Measurements from ENCODE around the gene FSTL4. TPM values are rescaled to one million over a fixed set of nuclear protein-coding genes. Genes with fewer than 3 reads are reported as not detected.

Gene FSTL4
- total and polyA plus RNA-seq, 12 donors = 0.48 to 5.2 (median 2.3) TPM

DNA sequence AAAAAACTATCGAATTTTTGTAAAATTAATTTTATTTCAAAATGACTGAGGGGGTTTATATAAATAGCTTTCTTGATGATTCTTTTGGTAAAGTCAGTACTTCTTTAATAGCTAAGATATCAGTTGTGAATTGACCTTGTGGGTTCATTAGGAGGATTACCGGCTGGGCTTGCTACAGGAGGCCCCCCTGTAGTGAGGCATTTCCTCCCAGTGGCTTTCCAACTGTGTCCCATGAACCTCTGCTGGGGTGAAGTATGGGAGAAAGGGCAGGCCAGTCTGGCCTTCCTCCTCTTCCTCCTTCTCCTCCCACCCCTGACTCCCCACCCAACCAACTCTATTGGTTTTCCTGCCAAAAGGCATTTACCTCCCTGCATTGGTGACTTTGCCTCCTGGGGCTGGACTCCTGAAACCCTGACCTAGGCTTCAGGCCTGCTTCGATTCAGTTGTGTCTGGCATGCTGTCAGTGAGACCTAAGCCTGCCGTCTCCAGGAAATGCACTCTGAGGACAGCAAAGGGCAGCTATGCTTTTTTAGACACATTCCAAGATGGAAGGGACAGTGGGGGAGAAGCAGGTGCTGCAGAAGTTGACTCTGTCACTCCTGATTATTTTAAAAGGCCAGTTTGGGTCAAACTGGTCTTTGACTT is 415.8 kb downstream of the FSTL4 start:
- TF ChIP-seq, protein P1, sequence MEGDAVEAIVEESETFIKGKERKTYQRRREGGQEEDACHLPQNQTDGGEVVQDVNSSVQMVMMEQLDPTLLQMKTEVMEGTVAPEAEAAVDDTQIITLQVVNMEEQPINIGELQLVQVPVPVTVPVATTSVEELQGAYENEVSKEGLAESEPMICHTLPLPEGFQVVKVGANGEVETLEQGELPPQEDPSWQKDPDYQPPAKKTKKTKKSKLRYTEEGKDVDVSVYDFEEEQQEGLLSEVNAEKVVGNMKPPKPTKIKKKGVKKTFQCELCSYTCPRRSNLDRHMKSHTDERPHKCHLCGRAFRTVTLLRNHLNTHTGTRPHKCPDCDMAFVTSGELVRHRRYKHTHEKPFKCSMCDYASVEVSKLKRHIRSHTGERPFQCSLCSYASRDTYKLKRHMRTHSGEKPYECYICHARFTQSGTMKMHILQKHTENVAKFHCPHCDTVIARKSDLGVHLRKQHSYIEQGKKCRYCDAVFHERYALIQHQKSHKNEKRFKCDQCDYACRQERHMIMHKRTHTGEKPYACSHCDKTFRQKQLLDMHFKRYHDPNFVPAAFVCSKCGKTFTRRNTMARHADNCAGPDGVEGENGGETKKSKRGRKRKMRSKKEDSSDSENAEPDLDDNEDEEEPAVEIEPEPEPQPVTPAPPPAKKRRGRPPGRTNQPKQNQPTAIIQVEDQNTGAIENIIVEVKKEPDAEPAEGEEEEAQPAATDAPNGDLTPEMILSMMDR (IDR thresholded peaks at IDR 0.05) = no peak
- no peak for TF ChIP-seq POLR2A (IDR thresholded peaks at IDR 0.05)
- Histone ChIP-seq H3K9me3 (replicated peaks in 1 of 3) (no peaks in the 10 kb centered on the region), H3K4me1 (replicated peaks in 1 of 2) (no peaks in the 10 kb centered on the region), H3K4me3 (no peak overlapping the region), H3K27ac (no peak overlapping the region), H3K36me3 (replicated peaks in 1 of 2) (no peaks in the 10 kb centered on the region), H3K27me3 (peaks cover 13% of the 10 kb centered on the region)
- WGBS, 4 donors = 58 to 64% (median 60%) methylated on average over 4 of the region's 4 CpGs
- no peak for DNase-seq
- intact Hi-C loops (cut with DNase I) = no loop called here

DNA sequence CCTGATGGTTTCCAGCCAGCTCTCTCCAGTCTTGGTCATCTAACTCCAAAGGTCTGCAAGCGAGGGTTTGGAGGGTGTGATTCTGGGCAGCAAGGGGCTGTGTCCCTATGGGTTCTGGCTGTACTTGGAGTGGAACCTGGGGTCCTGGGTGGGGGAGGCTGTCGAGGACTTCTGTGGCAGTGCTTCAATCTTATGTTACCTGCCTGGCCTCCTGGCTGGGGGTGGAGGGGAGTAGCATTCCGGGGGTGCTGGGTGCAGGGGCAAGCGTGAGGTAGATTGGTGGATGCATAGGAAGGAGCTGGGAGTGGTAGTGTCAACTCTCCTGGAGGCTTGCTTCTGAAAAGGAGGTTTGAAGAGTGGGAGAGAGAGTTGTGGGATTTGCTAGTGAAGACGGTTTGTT is 417.1 kb downstream of the FSTL4 start:
- Histone ChIP-seq H3K36me3 (replicated peaks in 1 of 2) (no peaks in the 10 kb centered on the region), H3K27me3 (peaks cover 15% of the 10 kb centered on the region), H3K4me3 (no peak overlapping the region), H3K9me3 (replicated peaks in 1 of 3) (no peaks in the 10 kb centered on the region), H3K27ac (no peak overlapping the region), H3K4me1 (replicated peaks in 1 of 2) (no peaks in the 10 kb centered on the region)
- intact Hi-C loops (cut with DNase I) = no loop called here
- WGBS, 4 donors = 74 to 88% (median 80%) methylated on average over 5 of the region's 5 CpGs
- TF ChIP-seq, protein P1 (IDR thresholded peaks at IDR 0.05) = no peak
- no peak for TF ChIP-seq POLR2A (IDR thresholded peaks at IDR 0.05)
- DNase-seq = no peak

DNA sequence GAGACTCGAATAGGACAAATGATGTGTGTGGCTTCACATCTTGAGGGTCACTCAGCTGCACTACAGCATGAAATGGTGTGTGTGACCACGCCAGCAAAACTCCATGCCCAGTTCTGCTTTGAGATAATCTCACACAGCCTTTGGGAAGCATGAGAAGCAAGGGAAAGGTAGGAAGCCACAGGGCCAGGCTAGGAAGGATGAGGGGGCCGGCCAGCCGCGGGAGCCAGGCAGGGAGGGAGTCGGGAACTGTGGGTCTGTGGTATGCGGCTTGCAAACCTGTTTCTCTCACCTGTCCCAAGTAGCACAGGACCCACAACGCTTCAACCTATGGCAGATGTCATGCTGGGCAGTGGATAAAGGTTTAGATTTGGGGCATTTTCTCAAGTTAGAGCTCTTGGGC is 418.5 kb downstream of the FSTL4 start:
- no peak overlapping the region for H3K4me3 ChIP-seq
- peaks cover 15% of the 10 kb centered on the region for H3K27me3 ChIP-seq
- no peak overlapping the region for H3K27ac ChIP-seq
- WGBS, 4 donors = 70 to 84% (median 78%) methylated on average over 7 to 8 of the region's 8 CpGs
- intact Hi-C loops (cut with DNase I) = no loop called here
- H3K9me3 ChIP-seq (replicated peaks in 1 of 3) = no peaks in the 10 kb centered on the region
- no peak for TF ChIP-seq POLR2A (IDR thresholded peaks at IDR 0.05)
- TF ChIP-seq, protein P1 (IDR thresholded peaks at IDR 0.05) = no peak
- H3K36me3 ChIP-seq (replicated peaks in 1 of 2) = no peaks in the 10 kb centered on the region
- no peaks in the 10 kb centered on the region for H3K4me1 ChIP-seq (replicated peaks in 1 of 2)
- no peak for DNase-seq

DNA sequence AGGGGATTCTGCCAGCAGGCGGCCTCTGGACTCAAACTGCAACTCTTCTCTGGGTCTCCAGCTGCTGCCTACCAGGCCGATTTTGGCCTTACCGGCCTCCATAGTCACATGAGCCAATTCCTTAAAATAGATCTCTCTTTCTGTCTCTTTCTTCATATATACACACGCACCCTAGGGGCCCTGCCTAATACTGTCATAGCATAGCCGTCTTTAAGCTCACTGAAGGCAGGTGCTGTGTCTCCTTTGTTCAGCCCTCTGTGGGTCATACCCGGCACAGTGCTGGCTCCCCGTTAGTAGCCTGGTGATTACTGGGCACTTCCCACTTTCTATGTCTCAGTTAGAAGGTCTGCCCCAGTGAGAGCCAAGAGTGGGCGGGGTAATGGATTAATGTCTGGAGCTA is 419.6 kb downstream of the FSTL4 start:
- no peak overlapping the region for H3K27ac ChIP-seq
- no peaks in the 10 kb centered on the region for H3K4me1 ChIP-seq (replicated peaks in 1 of 2)
- H3K36me3 ChIP-seq (replicated peaks in 1 of 2) = no peaks in the 10 kb centered on the region
- intact Hi-C loops (cut with DNase I) = no loop called here
- no peak for DNase-seq
- peaks cover 15% of the 10 kb centered on the region for H3K27me3 ChIP-seq
- TF ChIP-seq, protein P1 (IDR thresholded peaks at IDR 0.05) = no peak
- TF ChIP-seq POLR2A (IDR thresholded peaks at IDR 0.05) = no peak
- WGBS, 4 donors = 77 to 88% (median 86%) methylated on average over 8 of the region's 8 CpGs
- H3K9me3 ChIP-seq (replicated peaks in 1 of 3) = no peaks in the 10 kb centered on the region
- H3K4me3 ChIP-seq = no peak overlapping the region
